Measurements from ENCODE around the gene CFAP77. TPM values are rescaled to one million over a fixed set of nuclear protein-coding genes. Genes with fewer than 3 reads are reported as not detected.

The CFAP77 gene
- polyA plus RNA-seq, 1 donor from 2014 or later: not detected

DNA sequence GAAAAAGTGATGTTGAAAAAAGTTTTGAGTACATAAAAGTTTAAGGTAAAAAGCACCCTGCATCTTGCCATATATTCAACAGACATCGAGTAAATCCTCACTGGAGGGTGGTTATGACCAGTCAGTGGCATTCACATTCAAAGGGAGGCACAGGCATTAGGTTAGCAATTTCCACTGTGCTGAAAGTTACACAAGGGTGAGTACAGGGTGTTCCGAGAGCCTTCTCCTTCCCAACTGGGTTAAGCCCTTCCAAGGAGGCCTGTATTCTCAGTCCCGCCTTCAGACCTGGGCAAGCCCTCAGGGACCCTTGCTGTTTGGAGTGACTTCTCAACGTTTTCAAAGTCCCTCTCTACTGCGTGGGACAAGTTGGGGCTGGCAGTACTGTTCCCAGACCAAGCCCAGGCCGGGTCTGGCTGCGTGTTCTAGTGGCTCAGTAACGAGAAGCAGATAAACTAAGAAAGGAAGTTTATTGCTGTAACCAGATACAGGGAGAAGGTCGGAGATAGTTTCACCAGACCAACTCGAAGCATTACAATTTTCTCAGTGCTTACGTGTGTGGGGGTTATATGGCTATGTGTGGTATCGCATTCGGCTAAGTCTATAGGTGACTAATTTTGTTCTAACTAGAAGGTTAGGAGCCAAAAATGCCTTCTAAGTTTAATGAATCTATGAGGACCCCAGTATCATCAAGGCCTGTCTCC, 42.2 kb upstream of the CFAP77 start:
- H3K9me3 ChIP-seq (ENCODE audit: low read length): no peaks in the 10 kb centered on the region
- H4K20me1 ChIP-seq (ENCODE audit: insufficient read depth): no peaks in the 10 kb centered on the region
- H2AFZ ChIP-seq (ENCODE audit: low read depth, low read length): no peak overlapping the region
- no peaks in the 10 kb centered on the region for H3K36me3 ChIP-seq (ENCODE audit: insufficient read depth, low read length)
- H3F3A ChIP-seq (ENCODE audit: insufficient read depth, low read length, poor library complexity, severe bottlenecking): no peaks in the 10 kb centered on the region
- H3K27me3 ChIP-seq (ENCODE audit: insufficient read depth, low read depth, low read length): no peaks in the 10 kb centered on the region
- H3K9ac ChIP-seq (ENCODE audit: low read length): no peak overlapping the region
- no peak overlapping the region for H3K4me2 ChIP-seq (ENCODE audit: low read length)
- H3K27ac ChIP-seq (ENCODE audit: low read length): no peak overlapping the region
- no peaks in the 10 kb centered on the region for H3K79me2 ChIP-seq (replicated peaks; ENCODE audit: insufficient read depth, low read length)
- TF ChIP-seq MXI1 (conservative IDR thresholded peaks at IDR 0.05; ENCODE audit: poor library complexity, severe bottlenecking): no peak
- no peak for TF ChIP-seq EZH2 (IDR thresholded peaks at IDR 0.05; ENCODE audit: borderline replicate concordance, insufficient read depth, low read length, poor library complexity, severe bottlenecking)
- no peak for TF ChIP-seq EP300 (conservative IDR thresholded peaks at IDR 0.05; ENCODE audit: poor library complexity, severe bottlenecking)
- no peak overlapping the region for H3K4me3 ChIP-seq (ENCODE audit: low read length)
- no peaks in the 10 kb centered on the region for H3K9me2 ChIP-seq (ENCODE audit: insufficient read depth, low read length)

DNA sequence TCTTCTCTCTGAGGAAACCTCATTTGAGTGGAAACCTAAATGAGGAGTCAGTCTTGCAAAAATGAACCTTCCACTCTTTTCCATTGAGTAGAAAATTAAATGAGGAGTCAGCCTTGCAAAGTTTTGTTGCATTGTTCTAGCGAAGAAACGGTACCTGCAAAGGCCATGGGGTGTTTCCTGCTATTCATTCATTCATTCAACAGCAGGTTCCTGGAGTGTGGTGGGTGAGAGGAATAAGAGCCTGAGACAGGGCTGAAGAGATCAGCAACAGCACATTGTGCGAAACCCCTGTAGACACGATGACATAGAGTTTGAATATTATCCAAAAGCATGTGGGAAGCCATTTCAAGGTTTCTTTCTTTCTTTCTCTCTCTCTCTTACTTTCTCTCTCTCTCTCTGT, 40.6 kb upstream of the CFAP77 start:
- H3K79me2 ChIP-seq (replicated peaks; ENCODE audit: insufficient read depth, low read length): no peaks in the 10 kb centered on the region
- no peaks in the 10 kb centered on the region for H3K27me3 ChIP-seq (ENCODE audit: insufficient read depth, low read depth, low read length)
- H3K9ac ChIP-seq (ENCODE audit: low read length): no peak overlapping the region
- no peak overlapping the region for H2AFZ ChIP-seq (ENCODE audit: low read depth, low read length)
- no peak for TF ChIP-seq POLR2AphosphoS5 (IDR thresholded peaks at IDR 0.05)
- TF ChIP-seq EP300 (conservative IDR thresholded peaks at IDR 0.05; ENCODE audit: poor library complexity, severe bottlenecking): no peak
- TF ChIP-seq TAF1 (IDR thresholded peaks at IDR 0.05; ENCODE audit: low read depth): no peak
- TF ChIP-seq, protein P1, sequence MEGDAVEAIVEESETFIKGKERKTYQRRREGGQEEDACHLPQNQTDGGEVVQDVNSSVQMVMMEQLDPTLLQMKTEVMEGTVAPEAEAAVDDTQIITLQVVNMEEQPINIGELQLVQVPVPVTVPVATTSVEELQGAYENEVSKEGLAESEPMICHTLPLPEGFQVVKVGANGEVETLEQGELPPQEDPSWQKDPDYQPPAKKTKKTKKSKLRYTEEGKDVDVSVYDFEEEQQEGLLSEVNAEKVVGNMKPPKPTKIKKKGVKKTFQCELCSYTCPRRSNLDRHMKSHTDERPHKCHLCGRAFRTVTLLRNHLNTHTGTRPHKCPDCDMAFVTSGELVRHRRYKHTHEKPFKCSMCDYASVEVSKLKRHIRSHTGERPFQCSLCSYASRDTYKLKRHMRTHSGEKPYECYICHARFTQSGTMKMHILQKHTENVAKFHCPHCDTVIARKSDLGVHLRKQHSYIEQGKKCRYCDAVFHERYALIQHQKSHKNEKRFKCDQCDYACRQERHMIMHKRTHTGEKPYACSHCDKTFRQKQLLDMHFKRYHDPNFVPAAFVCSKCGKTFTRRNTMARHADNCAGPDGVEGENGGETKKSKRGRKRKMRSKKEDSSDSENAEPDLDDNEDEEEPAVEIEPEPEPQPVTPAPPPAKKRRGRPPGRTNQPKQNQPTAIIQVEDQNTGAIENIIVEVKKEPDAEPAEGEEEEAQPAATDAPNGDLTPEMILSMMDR (IDR thresholded peaks at IDR 0.05; ENCODE audit: poor library complexity, severe bottlenecking): no peak
- no peak for TF ChIP-seq RAD21 (conservative IDR thresholded peaks at IDR 0.05)
- TF ChIP-seq MXI1 (conservative IDR thresholded peaks at IDR 0.05; ENCODE audit: poor library complexity, severe bottlenecking): no peak
- no peak for TF ChIP-seq EZH2 (IDR thresholded peaks at IDR 0.05; ENCODE audit: borderline replicate concordance, insufficient read depth, low read length, poor library complexity, severe bottlenecking)
- TF ChIP-seq SMC3 (conservative IDR thresholded peaks at IDR 0.05; ENCODE audit: poor library complexity): no peak
- TF ChIP-seq, protein P2, sequence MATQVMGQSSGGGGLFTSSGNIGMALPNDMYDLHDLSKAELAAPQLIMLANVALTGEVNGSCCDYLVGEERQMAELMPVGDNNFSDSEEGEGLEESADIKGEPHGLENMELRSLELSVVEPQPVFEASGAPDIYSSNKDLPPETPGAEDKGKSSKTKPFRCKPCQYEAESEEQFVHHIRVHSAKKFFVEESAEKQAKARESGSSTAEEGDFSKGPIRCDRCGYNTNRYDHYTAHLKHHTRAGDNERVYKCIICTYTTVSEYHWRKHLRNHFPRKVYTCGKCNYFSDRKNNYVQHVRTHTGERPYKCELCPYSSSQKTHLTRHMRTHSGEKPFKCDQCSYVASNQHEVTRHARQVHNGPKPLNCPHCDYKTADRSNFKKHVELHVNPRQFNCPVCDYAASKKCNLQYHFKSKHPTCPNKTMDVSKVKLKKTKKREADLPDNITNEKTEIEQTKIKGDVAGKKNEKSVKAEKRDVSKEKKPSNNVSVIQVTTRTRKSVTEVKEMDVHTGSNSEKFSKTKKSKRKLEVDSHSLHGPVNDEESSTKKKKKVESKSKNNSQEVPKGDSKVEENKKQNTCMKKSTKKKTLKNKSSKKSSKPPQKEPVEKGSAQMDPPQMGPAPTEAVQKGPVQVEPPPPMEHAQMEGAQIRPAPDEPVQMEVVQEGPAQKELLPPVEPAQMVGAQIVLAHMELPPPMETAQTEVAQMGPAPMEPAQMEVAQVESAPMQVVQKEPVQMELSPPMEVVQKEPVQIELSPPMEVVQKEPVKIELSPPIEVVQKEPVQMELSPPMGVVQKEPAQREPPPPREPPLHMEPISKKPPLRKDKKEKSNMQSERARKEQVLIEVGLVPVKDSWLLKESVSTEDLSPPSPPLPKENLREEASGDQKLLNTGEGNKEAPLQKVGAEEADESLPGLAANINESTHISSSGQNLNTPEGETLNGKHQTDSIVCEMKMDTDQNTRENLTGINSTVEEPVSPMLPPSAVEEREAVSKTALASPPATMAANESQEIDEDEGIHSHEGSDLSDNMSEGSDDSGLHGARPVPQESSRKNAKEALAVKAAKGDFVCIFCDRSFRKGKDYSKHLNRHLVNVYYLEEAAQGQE (IDR thresholded peaks at IDR 0.05; ENCODE audit: borderline replicate concordance): no peak
- H3K4me3 ChIP-seq (ENCODE audit: low read length): no peak overlapping the region
- H3K27ac ChIP-seq (ENCODE audit: low read length): no peak overlapping the region
- H3F3A ChIP-seq (ENCODE audit: insufficient read depth, low read length, poor library complexity, severe bottlenecking): no peaks in the 10 kb centered on the region
- no peaks in the 10 kb centered on the region for H3K9me3 ChIP-seq (ENCODE audit: low read length)
- no peaks in the 10 kb centered on the region for H4K20me1 ChIP-seq (ENCODE audit: insufficient read depth)
- no peak overlapping the region for H3K4me2 ChIP-seq (ENCODE audit: low read length)
- no peaks in the 10 kb centered on the region for H3K36me3 ChIP-seq (ENCODE audit: insufficient read depth, low read length)
- no peaks in the 10 kb centered on the region for H3K9me2 ChIP-seq (ENCODE audit: insufficient read depth, low read length)
